ENCODE measurements around the gene TSSK1B. TPM values are rescaled to one million over a fixed set of nuclear protein-coding genes. Genes with fewer than 3 reads are reported as not detected.

Gene TSSK1B
- total RNA-seq, 1 experiment from 2014 or later: 0.33 TPM

DNA sequence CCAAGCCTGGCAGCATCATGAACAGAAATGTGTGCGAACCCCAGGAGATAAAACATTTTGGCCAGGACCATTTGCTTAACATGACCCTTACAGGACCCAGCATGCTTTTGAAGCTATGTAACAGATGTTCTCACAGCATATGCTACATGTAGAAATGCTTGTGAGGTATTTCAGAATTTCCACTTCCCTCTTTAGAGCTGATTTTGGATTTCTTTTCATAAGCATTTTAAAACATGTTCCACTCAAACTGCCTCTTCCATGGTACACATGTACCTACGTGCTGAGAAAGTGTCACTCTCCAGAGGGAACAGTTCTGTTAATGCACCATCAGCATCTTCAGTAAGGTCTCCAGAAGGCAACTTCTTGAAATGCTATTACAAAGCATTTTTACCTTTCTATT, 15.7 kb upstream of the TSSK1B start:
- Histone ChIP-seq H3K9ac (ENCODE audit: low read length) (no peak overlapping the region), H3K4me3 (ENCODE audit: low read length) (no peak overlapping the region), H3K4me1 (ENCODE audit: insufficient read depth, low read length) (no peaks in the 10 kb centered on the region), H3K9me3 (ENCODE audit: low read length) (no peaks in the 10 kb centered on the region), H2AFZ (ENCODE audit: low read length) (no peak overlapping the region), H3K79me2 (ENCODE audit: low read length) (no peaks in the 10 kb centered on the region), H4K20me1 (ENCODE audit: low read length) (no peaks in the 10 kb centered on the region), H3K4me2 (ENCODE audit: low read length) (no peak overlapping the region), H3K36me3 (ENCODE audit: low read depth, low read length) (no peaks in the 10 kb centered on the region), H3F3A (ENCODE audit: low read length, unreplicated experiment) (no peaks in the 10 kb centered on the region), H3K27ac (ENCODE audit: low read length) (no peak overlapping the region), H3K9me2 (replicated peaks; ENCODE audit: low read length) (no peaks in the 10 kb centered on the region), H3K27me3 (ENCODE audit: low read length) (no peaks in the 10 kb centered on the region; the same call in 1 of the 2 replicates)
- no TSS peak for BruUV-seq (replicated peaks)
- no peak for DNase-seq
- no peak for ATAC-seq
- POLR2A ChIA-PET (ENCODE audit: unreplicated experiment): no interaction called here
- intact Hi-C loops (cut with micrococcal nuclease): no loop called here
- TF ChIP-seq EZH2phosphoT487 (IDR thresholded peaks at IDR 0.05; ENCODE audit: borderline replicate concordance, low read length) (no peak), EZH2 (IDR thresholded peaks at IDR 0.05; ENCODE audit: low read length, unreplicated experiment) (no peak)
- TF ChIP-seq, protein P1, sequence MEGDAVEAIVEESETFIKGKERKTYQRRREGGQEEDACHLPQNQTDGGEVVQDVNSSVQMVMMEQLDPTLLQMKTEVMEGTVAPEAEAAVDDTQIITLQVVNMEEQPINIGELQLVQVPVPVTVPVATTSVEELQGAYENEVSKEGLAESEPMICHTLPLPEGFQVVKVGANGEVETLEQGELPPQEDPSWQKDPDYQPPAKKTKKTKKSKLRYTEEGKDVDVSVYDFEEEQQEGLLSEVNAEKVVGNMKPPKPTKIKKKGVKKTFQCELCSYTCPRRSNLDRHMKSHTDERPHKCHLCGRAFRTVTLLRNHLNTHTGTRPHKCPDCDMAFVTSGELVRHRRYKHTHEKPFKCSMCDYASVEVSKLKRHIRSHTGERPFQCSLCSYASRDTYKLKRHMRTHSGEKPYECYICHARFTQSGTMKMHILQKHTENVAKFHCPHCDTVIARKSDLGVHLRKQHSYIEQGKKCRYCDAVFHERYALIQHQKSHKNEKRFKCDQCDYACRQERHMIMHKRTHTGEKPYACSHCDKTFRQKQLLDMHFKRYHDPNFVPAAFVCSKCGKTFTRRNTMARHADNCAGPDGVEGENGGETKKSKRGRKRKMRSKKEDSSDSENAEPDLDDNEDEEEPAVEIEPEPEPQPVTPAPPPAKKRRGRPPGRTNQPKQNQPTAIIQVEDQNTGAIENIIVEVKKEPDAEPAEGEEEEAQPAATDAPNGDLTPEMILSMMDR (conservative IDR thresholded peaks at IDR 0.05; ENCODE audit: low read depth, low read length): no peak
- CTCF ChIA-PET: no interaction called here

DNA sequence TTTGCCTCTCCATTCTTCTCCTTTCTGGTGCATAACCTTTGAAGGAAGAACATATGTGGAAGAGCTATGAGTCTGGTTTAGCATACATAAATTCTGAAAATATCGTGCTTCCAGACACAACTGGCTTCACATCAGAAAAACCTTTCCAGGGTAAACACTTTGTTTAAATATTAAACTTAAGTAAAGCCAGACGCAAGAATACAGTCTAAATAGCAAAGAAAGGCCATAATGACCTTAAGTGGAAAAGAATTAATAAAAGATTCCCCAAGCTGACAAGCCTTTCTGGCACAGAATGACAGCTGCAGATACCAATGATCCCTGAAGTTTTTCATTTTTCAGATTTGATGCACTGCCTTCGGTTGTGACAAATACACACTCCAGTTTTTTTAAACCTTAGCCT, 13.5 kb upstream of the TSSK1B start:
- CTCF ChIA-PET: interaction anchor here (0.7 kb wide), 1 partner anchor 430 kb away, joined by 5 read pairs; no protein-coding TSS in a partner anchor
- no peak for TF ChIP-seq EZH2phosphoT487 (IDR thresholded peaks at IDR 0.05; ENCODE audit: borderline replicate concordance, low read length)
- no peak for TF ChIP-seq EZH2 (IDR thresholded peaks at IDR 0.05; ENCODE audit: low read length, unreplicated experiment)
- TF ChIP-seq, protein P1 (conservative IDR thresholded peaks at IDR 0.05; ENCODE audit: low read depth, low read length): no peak

DNA sequence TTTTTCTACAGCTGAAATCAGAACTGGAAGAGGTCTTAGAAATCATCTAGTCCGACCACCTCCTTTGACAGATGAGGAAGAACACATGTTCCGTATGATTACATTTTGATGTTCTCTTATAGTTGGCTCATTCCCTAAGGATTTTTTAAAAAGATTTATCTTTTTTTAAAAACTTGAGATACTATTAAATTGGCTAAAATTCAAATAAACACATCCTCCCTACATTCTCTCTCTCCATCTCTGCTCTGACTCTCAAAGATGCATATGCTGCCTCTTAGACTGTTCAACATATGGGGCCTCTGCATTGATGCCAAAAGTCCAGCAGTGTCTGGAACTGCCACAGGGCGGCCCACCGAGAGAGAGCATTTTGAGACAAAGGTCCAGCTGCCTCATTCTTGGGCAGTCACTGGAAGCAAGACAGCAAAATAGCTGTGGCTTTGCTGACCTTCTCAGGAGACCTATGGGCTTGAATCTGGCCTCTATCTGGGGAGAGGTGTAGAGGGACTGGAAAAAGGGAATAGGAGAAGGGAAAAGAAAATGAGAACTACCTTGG, 12.8 kb upstream of the TSSK1B start:
- ATAC-seq (peak; percentile 66), DNase-seq (peak; percentile 38)
- Histone ChIP-seq H2AFZ (ENCODE audit: low read length) (no peak overlapping the region), H3K9ac (ENCODE audit: low read length) (no peak overlapping the region), H3K4me1 (ENCODE audit: insufficient read depth, low read length) (no peaks in the 10 kb centered on the region), H3K27me3 (ENCODE audit: low read length) (no peaks in the 10 kb centered on the region; the same call in 1 of the 2 replicates), H3K4me2 (ENCODE audit: low read length) (no peak overlapping the region), H4K20me1 (ENCODE audit: low read length) (no peaks in the 10 kb centered on the region), H3F3A (ENCODE audit: low read length, unreplicated experiment) (no peaks in the 10 kb centered on the region), H3K4me3 (ENCODE audit: low read length) (no peak overlapping the region), H3K9me3 (ENCODE audit: low read length) (no peaks in the 10 kb centered on the region), H3K9me2 (replicated peaks; ENCODE audit: low read length) (no peaks in the 10 kb centered on the region), H3K79me2 (ENCODE audit: low read length) (no peaks in the 10 kb centered on the region), H3K36me3 (ENCODE audit: low read depth, low read length) (no peaks in the 10 kb centered on the region), H3K27ac (ENCODE audit: low read length) (no peak overlapping the region)
- intact Hi-C loops (cut with micrococcal nuclease): loop anchor here (2.0 kb wide), 1 partner anchor 63 kb away; no protein-coding TSS in a partner anchor
- POLR2A ChIA-PET (ENCODE audit: unreplicated experiment): no interaction called here
- no TSS peak for BruUV-seq (replicated peaks)
- CTCF ChIA-PET: interaction anchor here (0.7 kb wide), 1 partner anchor 429 kb away, joined by 5 read pairs; no protein-coding TSS in a partner anchor
- TF ChIP-seq, protein P1 (conservative IDR thresholded peaks at IDR 0.05; ENCODE audit: low read depth, low read length): peak; percentile 51
- TF ChIP-seq EZH2 (IDR thresholded peaks at IDR 0.05; ENCODE audit: low read length, unreplicated experiment) (no peak), EZH2phosphoT487 (IDR thresholded peaks at IDR 0.05; ENCODE audit: borderline replicate concordance, low read length) (no peak)

More for the DNA sequence above, 13.5 kb upstream of the TSSK1B start:
- H3K36me3 ChIP-seq (ENCODE audit: low read depth, low read length): no peaks in the 10 kb centered on the region
- no TSS peak for BruUV-seq (replicated peaks)
- no peak overlapping the region for H3K4me2 ChIP-seq (ENCODE audit: low read length)
- no peak overlapping the region for H3K27ac ChIP-seq (ENCODE audit: low read length)
- DNase-seq (no peak), ATAC-seq (no peak)
- no peaks in the 10 kb centered on the region for H3K79me2 ChIP-seq (ENCODE audit: low read length)
- POLR2A ChIA-PET (ENCODE audit: unreplicated experiment): no interaction called here
- intact Hi-C loops (cut with micrococcal nuclease): no loop called here
- H3K9me2 ChIP-seq (replicated peaks; ENCODE audit: low read length): no peaks in the 10 kb centered on the region
- H3K4me1 ChIP-seq (ENCODE audit: insufficient read depth, low read length): no peaks in the 10 kb centered on the region
- no peaks in the 10 kb centered on the region for H4K20me1 ChIP-seq (ENCODE audit: low read length)
- no peak overlapping the region for H2AFZ ChIP-seq (ENCODE audit: low read length)
- H3F3A ChIP-seq (ENCODE audit: low read length, unreplicated experiment): no peaks in the 10 kb centered on the region
- H3K4me3 ChIP-seq (ENCODE audit: low read length): no peak overlapping the region
- H3K27me3 ChIP-seq (ENCODE audit: low read length): no peaks in the 10 kb centered on the region; the same call in 1 of the 2 replicates
- no peaks in the 10 kb centered on the region for H3K9me3 ChIP-seq (ENCODE audit: low read length)
- no peak overlapping the region for H3K9ac ChIP-seq (ENCODE audit: low read length)

Data from PC-3 (cell line).